Measurements from ENCODE around the gene TRIM33. TPM values are rescaled to one million over a fixed set of nuclear protein-coding genes. Genes with fewer than 3 reads are reported as not detected.

TRIM33 gene
- total and polyA plus RNA-seq, 3 donors from 2014 or later, result 63.7 to 88.7 (median 67.9) TPM

DNA sequence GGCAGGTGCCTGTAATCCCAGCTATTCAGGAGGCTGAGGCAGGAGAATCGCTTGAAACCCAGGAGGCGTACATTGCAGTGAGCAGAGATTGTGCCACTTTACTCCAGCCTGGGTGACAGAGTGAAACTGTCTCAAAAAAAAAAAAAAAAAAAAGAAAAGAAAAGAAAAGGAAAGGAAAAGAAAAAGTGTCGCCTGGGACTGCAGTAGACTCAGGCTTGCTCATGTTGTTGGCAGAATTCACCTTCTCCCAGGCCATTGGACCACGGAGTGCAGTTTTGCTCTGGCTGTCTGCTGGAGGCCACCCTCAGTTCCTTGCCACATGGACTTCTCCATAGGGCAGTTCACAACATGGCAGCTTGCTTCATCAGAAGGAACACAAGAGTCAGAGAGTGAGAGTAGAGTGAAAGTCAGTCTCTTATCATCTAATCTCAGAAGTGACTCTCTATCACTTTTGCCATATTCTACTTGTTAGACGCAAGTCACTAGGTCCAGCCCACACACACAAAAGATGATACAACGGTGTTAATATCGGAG is 41.2 kb upstream of the TRIM33 start:
- 96% methylated on average over 7 of the region's 7 CpGs for WGBS, 2 donors
- Histone ChIP-seq H3K27ac (no peak overlapping the region), H3K36me3 (ENCODE audit: low read depth, missing control alignments) (no peaks in the 10 kb centered on the region), H3K9me3 (no peaks in the 10 kb centered on the region), H3K27me3 (no peaks in the 10 kb centered on the region), H3K4me1 (no peaks in the 10 kb centered on the region), H3K4me3 (no peak overlapping the region)
- no peak for DNase-seq
- TF ChIP-seq POLR2A (IDR thresholded peaks at IDR 0.05) (no peak), CTCF (IDR thresholded peaks at IDR 0.05) (no peak)
- intact Hi-C loops (cut with DNase I; ENCODE audit: low total_unique reads), result no loop called here

- Histone ChIP-seq H3K36me3 (ENCODE audit: low read depth, missing control alignments) (no peaks in the 10 kb centered on the region), H3K27ac (no peak overlapping the region), H3K4me3 (no peak overlapping the region), H3K27me3 (no peaks in the 10 kb centered on the region), H3K9me3 (no peaks in the 10 kb centered on the region), H3K4me1 (no peaks in the 10 kb centered on the region)
- no peak for DNase-seq
- 84 to 93% methylated on average over 4 of the region's 4 CpGs for WGBS, 2 donors
- intact Hi-C loops (cut with DNase I; ENCODE audit: low total_unique reads), result no loop called here
- TF ChIP-seq CTCF (IDR thresholded peaks at IDR 0.05) (no peak), POLR2A (IDR thresholded peaks at IDR 0.05) (no peak)
These were observed 40.4 kb upstream of the TRIM33 start for GRCh38 chr1:114551400-114551799.

DNA sequence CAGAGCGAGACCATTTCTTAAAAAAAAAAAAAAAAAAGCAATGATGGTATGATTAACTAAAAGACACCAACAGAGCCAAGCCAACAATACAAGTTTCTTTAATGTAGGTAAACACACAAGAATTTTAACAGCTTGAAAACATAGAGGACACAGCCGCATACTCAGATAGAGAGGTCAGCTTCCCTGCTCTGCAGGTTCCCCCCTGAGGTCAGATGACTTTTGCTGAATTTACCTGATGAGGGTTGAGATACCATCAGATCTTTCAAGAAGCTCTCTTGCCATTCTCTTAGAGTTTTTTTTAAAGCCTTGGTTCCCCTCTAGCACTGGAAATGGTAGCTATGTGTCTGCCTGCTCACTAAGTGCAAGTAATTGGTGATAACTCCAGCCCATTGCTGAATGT is 39.3 kb upstream of the TRIM33 start:
- H3K4me1 ChIP-seq, result no peaks in the 10 kb centered on the region
- no peaks in the 10 kb centered on the region for H3K36me3 ChIP-seq (ENCODE audit: low read depth, missing control alignments)
- no peak overlapping the region for H3K4me3 ChIP-seq
- no peaks in the 10 kb centered on the region for H3K9me3 ChIP-seq
- no peak for DNase-seq
- 91 to 93% methylated on average over 2 of the region's 2 CpGs for WGBS, 2 donors
- intact Hi-C loops (cut with DNase I; ENCODE audit: low total_unique reads), result no loop called here
- TF ChIP-seq POLR2A (IDR thresholded peaks at IDR 0.05) (no peak), CTCF (IDR thresholded peaks at IDR 0.05) (no peak)
- H3K27ac ChIP-seq, result no peak overlapping the region
- H3K27me3 ChIP-seq, result no peaks in the 10 kb centered on the region

GRCh38 chr1:114549137-114549536 is 38.1 kb upstream of the TRIM33 start:
- 75 to 80% methylated on average over 4 of the region's 4 CpGs for WGBS, 2 donors
- Histone ChIP-seq H3K4me3 (no peak overlapping the region), H3K4me1 (no peaks in the 10 kb centered on the region), H3K9me3 (no peaks in the 10 kb centered on the region), H3K27me3 (no peaks in the 10 kb centered on the region), H3K27ac (no peak overlapping the region), H3K36me3 (ENCODE audit: low read depth, missing control alignments) (no peaks in the 10 kb centered on the region)
- DNase-seq, result no peak
- intact Hi-C loops (cut with DNase I; ENCODE audit: low total_unique reads), result no loop called here
- TF ChIP-seq POLR2A (IDR thresholded peaks at IDR 0.05) (no peak), CTCF (IDR thresholded peaks at IDR 0.05) (no peak)

GRCh38 chr1:114547076-114547475 is 36.1 kb upstream of the TRIM33 start:
- no peaks in the 10 kb centered on the region for H3K36me3 ChIP-seq (ENCODE audit: low read depth, missing control alignments)
- H3K9me3 ChIP-seq, result no peaks in the 10 kb centered on the region
- H3K4me1 ChIP-seq, result no peaks in the 10 kb centered on the region
- DNase-seq, result no peak
- no peak overlapping the region for H3K4me3 ChIP-seq
- no peaks in the 10 kb centered on the region for H3K27me3 ChIP-seq
- no peak overlapping the region for H3K27ac ChIP-seq
- intact Hi-C loops (cut with DNase I; ENCODE audit: low total_unique reads), result no loop called here
- no peak for TF ChIP-seq POLR2A (IDR thresholded peaks at IDR 0.05)
- no peak for TF ChIP-seq CTCF (IDR thresholded peaks at IDR 0.05)
- WGBS, 2 donors, result 88 to 92% methylated on average over 1 of the region's 1 CpG
